NT2/D1 (cell line): ENCODE data around the gene LRMDA.

Experiments used
- DNase-seq: peaks from one replicate; pipeline ENCODE4 v3.0.0-alpha.2; 2011; ENCODE audit warnings: low read depth, low spot score
- H3K27me3 ChIP-seq: 2 replicates; pipeline ENCODE4 v1.6.0; 2011; ENCODE audit warnings: mild to moderate bottlenecking; ENCODE audit not compliant: insufficient read length, insufficient read depth
- H3K36me3 ChIP-seq: 2 replicates; pipeline ENCODE4 v1.6.1; 2011; ENCODE audit warnings: mild to moderate bottlenecking, low read length, mixed read lengths; ENCODE audit not compliant: insufficient read depth, insufficient read length
- H3K4me1 ChIP-seq: 2 replicates; pipeline ENCODE4 v1.5.1; 2011; ENCODE audit not compliant: insufficient read depth, insufficient read length
- H3K4me3 ChIP-seq: 2 replicates; pipeline ENCODE4 v1.5.1; 2011; ENCODE audit warnings: low read depth; ENCODE audit not compliant: insufficient read length
- H3K9ac ChIP-seq: 2 replicates; pipeline ENCODE4 v1.6.0; 2011; ENCODE audit warnings: low read depth; ENCODE audit not compliant: insufficient read length
- H3K9me3 ChIP-seq: 2 replicates; pipeline ENCODE4 v1.5.1; 2011; ENCODE audit warnings: mild to moderate bottlenecking, low read length; ENCODE audit not compliant: insufficient read depth
- SUZ12 ChIP-seq: IDR thresholded peaks from 2 replicates; pipeline ENCODE4 v1.6.1; 2011; ENCODE audit not compliant: insufficient read length, insufficient read depth; ENCODE audit errors: extremely low read depth
- YY1 ChIP-seq: IDR thresholded peaks from 2 replicates; pipeline ENCODE4 v1.6.1; 2011; ENCODE audit not compliant: insufficient read length, insufficient read depth
- ZNF274 ChIP-seq: IDR thresholded peaks from 2 replicates; pipeline ENCODE4 v1.6.1; 2011; ENCODE audit warnings: mild to moderate bottlenecking, low read depth, low read length

The LRMDA gene

GRCh38 chr10:75793848-75794247 lies 362.4 kb downstream of the LRMDA start:
- H3K27me3 ChIP-seq: no peaks in the 10 kb centered on the region
- peaks cover 12% of the 10 kb centered on the region for H3K9me3 ChIP-seq
- H3K36me3 ChIP-seq: no peaks in the 10 kb centered on the region
- TF ChIP-seq ZNF274 (no peak), SUZ12 (no peak), YY1 (no peak)
- no peaks in the 10 kb centered on the region for H3K4me1 ChIP-seq
- DNase-seq: no peak
- H3K4me3 ChIP-seq: no peak overlapping the region
- H3K9ac ChIP-seq: no peak overlapping the region

GRCh38 chr10:75801121-75801520 lies 369.7 kb downstream of the LRMDA start:
- no peak overlapping the region for H3K4me3 ChIP-seq
- H3K36me3 ChIP-seq: no peaks in the 10 kb centered on the region
- peaks cover 12% of the 10 kb centered on the region for H3K9me3 ChIP-seq
- TF ChIP-seq YY1: no peak
- no peak for TF ChIP-seq SUZ12
- TF ChIP-seq ZNF274: no peak
- H3K27me3 ChIP-seq: no peaks in the 10 kb centered on the region
- DNase-seq: no peak
- no peaks in the 10 kb centered on the region for H3K4me1 ChIP-seq
- no peak overlapping the region for H3K9ac ChIP-seq

- no peaks in the 10 kb centered on the region for H3K4me1 ChIP-seq
- no peak for DNase-seq
- H3K27me3 ChIP-seq: no peaks in the 10 kb centered on the region
- no peak overlapping the region for H3K9ac ChIP-seq
- H3K9me3 ChIP-seq: peaks cover 8% of the 10 kb centered on the region
- TF ChIP-seq SUZ12 (no peak), ZNF274 (no peak), YY1 (no peak)
- no peaks in the 10 kb centered on the region for H3K36me3 ChIP-seq
- no peak overlapping the region for H3K4me3 ChIP-seq
Measured at GRCh38 chr10:75801661-75802060, 370.2 kb downstream of the LRMDA start.

GRCh38 chr10:75803121-75803520 lies 371.7 kb downstream of the LRMDA start:
- TF ChIP-seq ZNF274: no peak
- TF ChIP-seq YY1: no peak
- TF ChIP-seq SUZ12: no peak
- Histone ChIP-seq H3K4me3 (no peak overlapping the region), H3K36me3 (no peaks in the 10 kb centered on the region), H3K9ac (no peak overlapping the region), H3K27me3 (no peaks in the 10 kb centered on the region), H3K4me1 (no peaks in the 10 kb centered on the region), H3K9me3 (no peaks in the 10 kb centered on the region)
- DNase-seq: no peak

GRCh38 chr10:75803816-75804552 lies 372.6 kb downstream of the LRMDA start:
- Histone ChIP-seq H3K4me3 (no peak overlapping the region), H3K9ac (no peak overlapping the region), H3K9me3 (no peaks in the 10 kb centered on the region), H3K27me3 (no peaks in the 10 kb centered on the region), H3K36me3 (no peaks in the 10 kb centered on the region), H3K4me1 (no peaks in the 10 kb centered on the region)
- no peak for TF ChIP-seq YY1
- no peak for TF ChIP-seq ZNF274
- TF ChIP-seq SUZ12: no peak
- no peak for DNase-seq

GRCh38 chr10:75806186-75806585 lies 374.8 kb downstream of the LRMDA start:
- no peaks in the 10 kb centered on the region for H3K36me3 ChIP-seq
- no peak overlapping the region for H3K9ac ChIP-seq
- H3K4me1 ChIP-seq: no peaks in the 10 kb centered on the region
- no peaks in the 10 kb centered on the region for H3K9me3 ChIP-seq
- no peak overlapping the region for H3K4me3 ChIP-seq
- H3K27me3 ChIP-seq: no peaks in the 10 kb centered on the region
- DNase-seq: no peak
- no peak for TF ChIP-seq ZNF274
- no peak for TF ChIP-seq SUZ12
- TF ChIP-seq YY1: no peak

GRCh38 chr10:75807456-75807855 lies 376.0 kb downstream of the LRMDA start:
- H3K27me3 ChIP-seq: no peaks in the 10 kb centered on the region
- no peaks in the 10 kb centered on the region for H3K36me3 ChIP-seq
- no peak overlapping the region for H3K9ac ChIP-seq
- DNase-seq: no peak
- no peaks in the 10 kb centered on the region for H3K4me1 ChIP-seq
- H3K9me3 ChIP-seq: no peaks in the 10 kb centered on the region
- H3K4me3 ChIP-seq: no peak overlapping the region
- TF ChIP-seq ZNF274 (no peak), YY1 (no peak), SUZ12 (no peak)
